Measurements from ENCODE around the gene DOCK1.

Gene DOCK1

GRCh38 chr10:127184582-127184981, 279.4 kb downstream of the DOCK1 start:
- H3K27ac ChIP-seq = no peak overlapping the region
- TF ChIP-seq ZFX (IDR thresholded peaks at IDR 0.05; ENCODE audit: borderline replicate concordance) = no peak
- TF ChIP-seq CTCF (IDR thresholded peaks at IDR 0.05) = no peak

- no peak overlapping the region for H3K27ac ChIP-seq
- TF ChIP-seq CTCF (IDR thresholded peaks at IDR 0.05) (no peak), ZFX (IDR thresholded peaks at IDR 0.05; ENCODE audit: borderline replicate concordance) (no peak)
Measured at GRCh38 chr10:127186813-127187212, 281.6 kb downstream of the DOCK1 start.

- TF ChIP-seq CTCF (IDR thresholded peaks at IDR 0.05) (no peak), ZFX (IDR thresholded peaks at IDR 0.05; ENCODE audit: borderline replicate concordance) (no peak)
- H3K27ac ChIP-seq = no peak overlapping the region
Measured at GRCh38 chr10:127189226-127189625, 284.0 kb downstream of the DOCK1 start.

GRCh38 chr10:127190427-127190826, 285.2 kb downstream of the DOCK1 start:
- TF ChIP-seq ZFX (IDR thresholded peaks at IDR 0.05; ENCODE audit: borderline replicate concordance) = no peak
- no peak for TF ChIP-seq CTCF (IDR thresholded peaks at IDR 0.05)
- H3K27ac ChIP-seq = no peak overlapping the region

GRCh38 chr10:127193125-127193524, 287.9 kb downstream of the DOCK1 start:
- TF ChIP-seq CTCF (IDR thresholded peaks at IDR 0.05) (no peak), ZFX (IDR thresholded peaks at IDR 0.05; ENCODE audit: borderline replicate concordance) (no peak)
- H3K27ac ChIP-seq = no peak overlapping the region

GRCh38 chr10:127194111-127194510, 288.9 kb downstream of the DOCK1 start:
- TF ChIP-seq CTCF (IDR thresholded peaks at IDR 0.05) (no peak), ZFX (IDR thresholded peaks at IDR 0.05; ENCODE audit: borderline replicate concordance) (no peak)
- no peak overlapping the region for H3K27ac ChIP-seq

DNA sequence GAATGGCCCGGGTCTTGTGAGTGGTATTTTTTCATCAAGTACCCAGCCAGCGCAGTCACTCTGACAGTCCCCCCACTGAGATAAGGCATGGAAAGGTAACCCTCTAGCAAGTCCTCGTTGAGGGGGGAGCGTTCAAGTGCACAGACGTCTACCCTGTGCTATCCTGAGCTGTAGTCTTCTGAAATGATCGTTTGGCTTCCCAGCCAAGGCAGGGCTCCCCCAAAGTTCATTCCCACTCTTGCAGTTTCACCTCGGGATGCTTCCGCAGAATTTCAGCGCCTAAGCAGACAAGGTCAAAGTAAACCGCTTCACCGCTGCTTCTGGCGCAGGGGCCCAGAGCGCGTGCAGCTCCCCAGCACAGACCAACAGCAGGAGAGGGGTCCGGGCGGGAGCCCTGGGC, 289.4 kb downstream of the DOCK1 start:
- TF ChIP-seq CTCF (IDR thresholded peaks at IDR 0.05) (no peak), ZFX (IDR thresholded peaks at IDR 0.05; ENCODE audit: borderline replicate concordance) (no peak)
- no peak overlapping the region for H3K27ac ChIP-seq

Data from 22Rv1 (cell line).